HepG2 (cell line): ENCODE data around the gene AHRR. TPM values are rescaled to one million over a fixed set of nuclear protein-coding genes. Genes with fewer than 3 reads are reported as not detected.

Experiments used
- ARNT2 ChIP-seq: sonication (generic); formaldehyde crosslinking; IDR thresholded peaks from 2 replicates; pipeline ENCODE4 v1.8.0; 2022; ENCODE audit warnings: mild to moderate bottlenecking, low read depth, missing genetic modification reagents, moderate library complexity
- CTCF ChIP-seq: sonication (generic); formaldehyde crosslinking; IDR thresholded peaks from 2 replicates; pipeline ENCODE4 v1.5.0; 2020; ENCODE audit warnings: mild to moderate bottlenecking, missing genetic modification reagents, moderate library complexity
- XBP1 ChIP-seq: sonication (generic); formaldehyde crosslinking; IDR thresholded peaks from 2 replicates; pipeline ENCODE4 v1.5.0; 2020; ENCODE audit warnings: missing genetic modification reagents
- ZFP41 ChIP-seq: sonication (generic); formaldehyde crosslinking; IDR thresholded peaks from 2 replicates; pipeline ENCODE4 v1.4.0; 2020; ENCODE audit warnings: mild to moderate bottlenecking, missing genetic modification reagents, borderline replicate concordance
- ZNF205 ChIP-seq: IDR thresholded peaks from 2 replicates; pipeline ENCODE4 v1.6.1; 2018; ENCODE audit warnings: missing biosample characterization, missing genetic modification reagents
- ZNF350 ChIP-seq: sonication (generic); formaldehyde crosslinking; IDR thresholded peaks from 2 replicates; pipeline ENCODE4 v1.4.0; 2020; ENCODE audit warnings: mild to moderate bottlenecking, low read depth, missing genetic modification reagents, borderline replicate concordance
- ZNF563 ChIP-seq: sonication (generic); formaldehyde crosslinking; IDR thresholded peaks from 2 replicates; pipeline ENCODE4 v1.8.0; 2022; ENCODE audit warnings: mild to moderate bottlenecking, moderate library complexity, missing genetic modification reagents
- polyA plus RNA-seq, 8 experiments: library from polyadenylated mRNA; depleted of rRNA in 3 of 8; stranded (reverse) in 7 of 8; unstranded in 1 of 8; fragments of >200 nt; fragmentation: Illumina TruSeq in 4 of 8; extraction: Trizol in 4 of 8; gene quantifications; 2 replicates each; pipeline versions ENCODE4 v1.2.1 to v1.2.3, GENCODE V29; 2011 to 2016; ENCODE audit warnings: low read depth in 4 of 8, missing spikeins in 1 of 8, mixed read lengths in 1 of 8; ENCODE audit not compliant: insufficient read depth in 1 of 8
- total RNA-seq, 5 experiments: library from RNA; depleted of rRNA; stranded (reverse); fragments of >200 nt; fragmentation: Illumina TruSeq; extraction: Trizol; gene quantifications; 2 replicates each; pipeline ENCODE4 v1.2.3, GENCODE V29; 2016; ENCODE audit warnings: low read depth in 1 of 5
- TF ChIP-seq, protein P1 (sequence below): sonication (generic); formaldehyde crosslinking; IDR thresholded peaks from 2 replicates; pipeline ENCODE4 v1.4.0; 2020; ENCODE audit warnings: missing genetic modification reagents
- TF ChIP-seq, protein P2 (sequence below): IDR thresholded peaks from 2 replicates; pipeline ENCODE4 v1.6.1; 2012; ENCODE audit warnings: low read depth, low read length, improper control_type of control experiment
- TF ChIP-seq, protein P3 (sequence below), 2 experiments: fragments of 450-650 bp in 1 of 2; sonication (generic) in 1 of 2; formaldehyde crosslinking in 1 of 2; IDR thresholded peaks; 2 replicates each; pipeline versions ENCODE4 v1.6.1 to v1.8.0; 2016 to 2022; ENCODE audit warnings: antibody characterized with exemption in 1 of 2, mild to moderate bottlenecking in 1 of 2, missing genetic modification reagents in 1 of 2

Gene AHRR
- total and polyA plus RNA-seq, 2 of the 13 experiments (the other 11 are each of a cell fraction or from before 2014, with no cell fraction given), result 0.28 to 0.35 TPM

GRCh38 chr5:442335-443238, 121.1 kb downstream of the AHRR start, which contains the start of gene EXOC3 (continued):
- TF ChIP-seq, protein P1, sequence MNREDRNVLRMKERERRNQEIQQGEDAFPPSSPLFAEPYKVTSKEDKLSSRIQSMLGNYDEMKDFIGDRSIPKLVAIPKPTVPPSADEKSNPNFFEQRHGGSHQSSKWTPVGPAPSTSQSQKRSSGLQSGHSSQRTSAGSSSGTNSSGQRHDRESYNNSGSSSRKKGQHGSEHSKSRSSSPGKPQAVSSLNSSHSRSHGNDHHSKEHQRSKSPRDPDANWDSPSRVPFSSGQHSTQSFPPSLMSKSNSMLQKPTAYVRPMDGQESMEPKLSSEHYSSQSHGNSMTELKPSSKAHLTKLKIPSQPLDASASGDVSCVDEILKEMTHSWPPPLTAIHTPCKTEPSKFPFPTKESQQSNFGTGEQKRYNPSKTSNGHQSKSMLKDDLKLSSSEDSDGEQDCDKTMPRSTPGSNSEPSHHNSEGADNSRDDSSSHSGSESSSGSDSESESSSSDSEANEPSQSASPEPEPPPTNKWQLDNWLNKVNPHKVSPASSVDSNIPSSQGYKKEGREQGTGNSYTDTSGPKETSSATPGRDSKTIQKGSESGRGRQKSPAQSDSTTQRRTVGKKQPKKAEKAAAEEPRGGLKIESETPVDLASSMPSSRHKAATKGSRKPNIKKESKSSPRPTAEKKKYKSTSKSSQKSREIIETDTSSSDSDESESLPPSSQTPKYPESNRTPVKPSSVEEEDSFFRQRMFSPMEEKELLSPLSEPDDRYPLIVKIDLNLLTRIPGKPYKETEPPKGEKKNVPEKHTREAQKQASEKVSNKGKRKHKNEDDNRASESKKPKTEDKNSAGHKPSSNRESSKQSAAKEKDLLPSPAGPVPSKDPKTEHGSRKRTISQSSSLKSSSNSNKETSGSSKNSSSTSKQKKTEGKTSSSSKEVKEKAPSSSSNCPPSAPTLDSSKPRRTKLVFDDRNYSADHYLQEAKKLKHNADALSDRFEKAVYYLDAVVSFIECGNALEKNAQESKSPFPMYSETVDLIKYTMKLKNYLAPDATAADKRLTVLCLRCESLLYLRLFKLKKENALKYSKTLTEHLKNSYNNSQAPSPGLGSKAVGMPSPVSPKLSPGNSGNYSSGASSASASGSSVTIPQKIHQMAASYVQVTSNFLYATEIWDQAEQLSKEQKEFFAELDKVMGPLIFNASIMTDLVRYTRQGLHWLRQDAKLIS (CRISPR knock-in tag), result no peak
- no peak for TF ChIP-seq XBP1 (CRISPR knock-in tag)
- TF ChIP-seq ARNT2 (CRISPR knock-in tag), result peak; percentile 63; the same call in 1 of the 2 replicates
- no peak for TF ChIP-seq ZFP41 (CRISPR knock-in tag)
- TF ChIP-seq ZNF205 (CRISPR knock-in tag), result 0 out of 2 replicates have a peak, but pooled peaks have one; percentile 14
- TF ChIP-seq, protein P2, sequence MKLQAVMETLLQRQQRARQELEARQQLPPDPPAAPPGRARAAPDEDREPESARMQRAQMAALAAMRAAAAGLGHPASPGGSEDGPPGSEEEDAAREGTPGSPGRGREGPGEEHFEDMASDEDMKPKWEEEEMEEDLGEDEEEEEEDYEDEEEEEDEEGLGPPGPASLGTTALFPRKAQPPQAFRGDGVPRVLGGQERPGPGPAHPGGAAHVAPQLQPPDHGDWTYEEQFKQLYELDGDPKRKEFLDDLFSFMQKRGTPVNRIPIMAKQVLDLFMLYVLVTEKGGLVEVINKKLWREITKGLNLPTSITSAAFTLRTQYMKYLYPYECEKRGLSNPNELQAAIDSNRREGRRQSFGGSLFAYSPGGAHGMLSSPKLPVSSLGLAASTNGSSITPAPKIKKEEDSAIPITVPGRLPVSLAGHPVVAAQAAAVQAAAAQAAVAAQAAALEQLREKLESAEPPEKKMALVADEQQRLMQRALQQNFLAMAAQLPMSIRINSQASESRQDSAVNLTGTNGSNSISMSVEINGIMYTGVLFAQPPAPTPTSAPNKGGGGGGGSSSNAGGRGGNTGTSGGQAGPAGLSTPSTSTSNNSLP, result no peak
- TF ChIP-seq ZNF563 (CRISPR knock-in tag), result peak; percentile 9; the same call in 1 of the 2 replicates
- TF ChIP-seq ZNF350 (CRISPR knock-in tag), result peak; percentile 44; the same call in 1 of the 2 replicates
- TF ChIP-seq CTCF (CRISPR knock-in tag), result 0 out of 2 replicates have a peak, but pooled peaks have one; percentile 11
- TF ChIP-seq, protein P3, sequence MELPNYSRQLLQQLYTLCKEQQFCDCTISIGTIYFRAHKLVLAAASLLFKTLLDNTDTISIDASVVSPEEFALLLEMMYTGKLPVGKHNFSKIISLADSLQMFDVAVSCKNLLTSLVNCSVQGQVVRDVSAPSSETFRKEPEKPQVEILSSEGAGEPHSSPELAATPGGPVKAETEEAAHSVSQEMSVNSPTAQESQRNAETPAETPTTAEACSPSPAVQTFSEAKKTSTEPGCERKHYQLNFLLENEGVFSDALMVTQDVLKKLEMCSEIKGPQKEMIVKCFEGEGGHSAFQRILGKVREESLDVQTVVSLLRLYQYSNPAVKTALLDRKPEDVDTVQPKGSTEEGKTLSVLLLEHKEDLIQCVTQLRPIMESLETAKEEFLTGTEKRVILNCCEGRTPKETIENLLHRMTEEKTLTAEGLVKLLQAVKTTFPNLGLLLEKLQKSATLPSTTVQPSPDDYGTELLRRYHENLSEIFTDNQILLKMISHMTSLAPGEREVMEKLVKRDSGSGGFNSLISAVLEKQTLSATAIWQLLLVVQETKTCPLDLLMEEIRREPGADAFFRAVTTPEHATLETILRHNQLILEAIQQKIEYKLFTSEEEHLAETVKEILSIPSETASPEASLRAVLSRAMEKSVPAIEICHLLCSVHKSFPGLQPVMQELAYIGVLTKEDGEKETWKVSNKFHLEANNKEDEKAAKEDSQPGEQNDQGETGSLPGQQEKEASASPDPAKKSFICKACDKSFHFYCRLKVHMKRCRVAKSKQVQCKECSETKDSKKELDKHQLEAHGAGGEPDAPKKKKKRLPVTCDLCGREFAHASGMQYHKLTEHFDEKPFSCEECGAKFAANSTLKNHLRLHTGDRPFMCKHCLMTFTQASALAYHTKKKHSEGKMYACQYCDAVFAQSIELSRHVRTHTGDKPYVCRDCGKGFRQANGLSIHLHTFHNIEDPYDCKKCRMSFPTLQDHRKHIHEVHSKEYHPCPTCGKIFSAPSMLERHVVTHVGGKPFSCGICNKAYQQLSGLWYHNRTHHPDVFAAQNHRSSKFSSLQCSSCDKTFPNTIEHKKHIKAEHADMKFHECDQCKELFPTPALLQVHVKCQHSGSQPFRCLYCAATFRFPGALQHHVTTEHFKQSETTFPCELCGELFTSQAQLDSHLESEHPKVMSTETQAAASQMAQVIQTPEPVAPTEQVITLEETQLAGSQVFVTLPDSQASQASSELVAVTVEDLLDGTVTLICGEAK (IDR thresholded peaks at IDR 0.05), result peak; percentile 74
- TF ChIP-seq, protein P3 (CRISPR knock-in tag; IDR thresholded peaks at IDR 0.05), result no peak
